ENCODE data around the gene SYTL1.

The SYTL1 gene

GRCh38 chr1:27348861-27349783, 7.3 kb downstream of the SYTL1 start:
- DNase-seq = peak; percentile 15

- DNase-seq = no peak
Observed at GRCh38 chr1:27349784-27350662, 8.2 kb downstream of the SYTL1 start.

GRCh38 chr1:27350663-27351540, 9.1 kb downstream of the SYTL1 start:
- no peak for DNase-seq

DNA sequence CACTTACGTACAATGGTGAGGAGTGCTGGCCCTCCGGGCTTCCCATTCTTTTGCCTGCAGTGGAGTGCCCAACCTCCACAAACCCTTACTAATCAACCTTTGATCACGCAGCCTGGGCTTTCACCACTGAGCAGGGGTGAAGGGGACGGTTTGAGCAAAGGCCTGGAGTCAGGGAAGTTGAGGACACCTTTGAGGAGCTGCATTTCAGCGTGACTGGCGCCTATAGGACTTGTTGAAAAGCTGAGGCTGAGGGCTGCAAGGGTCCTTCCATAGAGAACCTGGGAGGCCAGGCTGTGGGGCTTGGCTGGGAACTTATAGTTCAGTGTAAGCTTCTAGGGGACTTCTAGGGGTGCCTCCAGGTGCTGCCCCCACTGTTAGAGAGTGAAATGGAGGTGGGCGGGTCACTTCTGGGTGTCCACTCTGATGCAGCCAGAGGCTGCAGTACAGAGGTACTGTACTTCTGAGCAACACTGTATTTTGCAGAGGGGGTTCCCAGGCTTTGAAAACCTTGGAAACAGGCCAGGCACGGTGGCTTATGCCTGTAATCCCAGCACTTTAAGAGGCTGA, 9.8 kb downstream of the SYTL1 start:
- no peak for DNase-seq

DNA sequence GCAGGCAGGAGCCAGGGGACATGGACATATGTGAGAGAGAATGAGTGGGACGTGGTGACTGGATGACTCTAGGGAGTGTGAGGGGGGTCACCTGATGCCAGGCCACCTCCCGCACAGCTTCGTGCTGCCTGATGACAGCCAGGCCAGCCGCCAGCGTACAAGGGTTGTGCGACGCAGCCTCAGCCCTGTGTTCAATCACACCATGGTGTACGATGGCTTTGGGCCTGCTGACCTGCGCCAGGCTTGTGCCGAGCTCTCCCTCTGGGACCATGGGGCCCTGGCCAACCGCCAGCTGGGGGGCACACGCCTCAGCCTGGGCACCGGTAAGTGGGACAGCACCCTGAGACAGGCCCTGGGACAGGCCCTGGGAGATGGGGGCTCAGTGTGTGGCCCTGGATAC, 11.3 kb downstream of the SYTL1 start:
- DNase-seq = no peak

DNA sequence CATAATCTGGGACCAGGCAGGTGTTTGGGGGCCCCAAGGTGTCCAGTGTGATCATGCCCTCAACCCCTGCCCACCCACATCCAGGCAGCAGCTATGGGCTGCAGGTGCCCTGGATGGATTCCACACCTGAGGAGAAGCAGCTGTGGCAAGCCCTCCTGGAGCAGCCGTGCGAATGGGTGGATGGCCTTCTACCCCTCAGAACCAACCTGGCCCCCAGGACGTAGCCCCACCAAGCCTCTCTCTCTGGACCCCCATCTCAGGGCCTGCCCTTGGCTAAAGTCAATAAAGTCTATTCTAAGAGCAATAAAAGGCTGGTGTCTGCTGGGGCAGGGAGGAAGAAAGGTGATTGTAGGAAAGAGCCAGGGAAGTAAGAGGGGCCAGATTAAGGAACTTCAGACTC, 11.8 kb downstream of the SYTL1 start:
- no peak for DNase-seq

GRCh38 chr1:27355683-27356082, 13.9 kb downstream of the SYTL1 start:
- no peak for DNase-seq

GRCh38 chr1:27356277-27356618, 14.4 kb downstream of the SYTL1 start:
- peak; percentile 12 for DNase-seq

DNA sequence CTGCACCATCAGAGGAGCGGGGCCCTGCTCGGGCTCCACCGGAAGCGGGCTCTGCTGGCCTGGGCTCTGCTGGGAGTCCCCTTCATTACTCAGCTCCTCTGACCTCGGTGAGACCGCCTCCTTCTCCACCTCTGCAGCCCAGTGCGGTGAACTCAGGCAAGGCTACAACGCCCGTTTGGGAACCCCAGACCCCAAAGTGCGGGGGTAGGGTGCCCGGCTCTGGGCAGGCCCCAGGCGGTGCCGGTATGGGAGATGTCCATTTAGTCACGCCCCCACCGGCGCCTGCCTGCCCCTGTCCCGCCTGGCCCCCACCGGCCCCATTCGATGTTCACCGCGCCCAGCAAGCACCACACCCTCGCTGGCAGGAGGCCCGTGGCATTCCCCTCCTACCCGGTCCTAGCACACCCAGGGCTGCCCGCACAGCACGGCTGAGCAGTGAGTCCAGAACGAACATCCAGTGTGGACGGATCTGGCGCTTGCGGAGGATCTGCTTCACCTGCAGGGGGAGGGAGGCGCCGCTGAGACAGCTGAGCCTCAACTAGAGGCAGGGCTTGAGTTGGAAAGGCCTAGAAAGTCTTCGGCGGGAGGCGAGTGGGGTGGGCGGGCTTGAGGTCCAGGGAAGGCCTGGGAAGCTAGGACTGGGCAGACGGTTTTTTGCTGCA, 14.9 kb downstream of the SYTL1 start:
- peak; percentile 30 for DNase-seq

GRCh38 chr1:27357281-27358037, 15.6 kb downstream of the SYTL1 start:
- DNase-seq = peak; percentile 80

DNA sequence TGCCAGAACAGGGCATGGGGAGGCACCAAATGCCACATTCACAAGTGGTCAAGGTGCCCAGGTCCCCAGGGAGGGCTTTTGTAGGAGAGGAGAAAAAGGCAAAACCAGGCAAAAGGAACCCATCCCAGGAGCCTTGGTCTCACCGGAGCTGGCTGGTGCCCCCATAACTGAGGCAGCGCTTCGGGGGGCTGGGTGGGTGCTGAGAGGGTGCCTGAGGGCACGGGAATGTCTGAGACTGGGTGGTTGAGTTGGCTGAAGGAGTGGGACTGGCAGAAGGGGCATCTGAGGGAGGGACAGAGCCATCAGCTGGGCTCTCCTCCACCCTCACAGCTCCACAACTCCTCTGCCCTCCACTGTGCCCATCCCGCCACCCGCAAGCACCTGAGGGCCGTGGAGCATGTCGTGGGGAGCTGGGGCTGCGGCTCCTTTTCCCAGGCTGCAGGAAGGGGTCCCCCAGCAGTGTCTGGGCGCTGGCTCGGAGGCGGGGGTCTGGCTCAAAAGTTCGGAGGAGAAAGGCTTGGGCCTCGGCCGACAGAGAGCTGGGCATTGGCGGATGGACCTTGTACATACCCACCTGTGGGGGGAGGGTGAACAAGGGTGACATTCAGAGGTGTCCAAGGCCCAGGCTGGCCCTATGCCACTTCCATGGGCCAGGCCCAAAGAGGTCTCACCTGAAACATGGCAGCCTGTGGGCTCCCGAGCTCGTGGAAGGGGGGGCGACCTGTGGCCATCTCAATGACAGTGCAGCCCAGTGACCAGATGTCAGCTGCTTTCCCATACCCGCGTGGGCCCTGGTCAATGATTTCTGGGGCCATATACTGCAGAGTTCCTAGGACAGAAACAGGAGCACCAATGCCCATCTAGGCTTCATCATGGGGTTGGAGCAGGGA, 16.5 kb downstream of the SYTL1 start:
- no peak for DNase-seq

DNA sequence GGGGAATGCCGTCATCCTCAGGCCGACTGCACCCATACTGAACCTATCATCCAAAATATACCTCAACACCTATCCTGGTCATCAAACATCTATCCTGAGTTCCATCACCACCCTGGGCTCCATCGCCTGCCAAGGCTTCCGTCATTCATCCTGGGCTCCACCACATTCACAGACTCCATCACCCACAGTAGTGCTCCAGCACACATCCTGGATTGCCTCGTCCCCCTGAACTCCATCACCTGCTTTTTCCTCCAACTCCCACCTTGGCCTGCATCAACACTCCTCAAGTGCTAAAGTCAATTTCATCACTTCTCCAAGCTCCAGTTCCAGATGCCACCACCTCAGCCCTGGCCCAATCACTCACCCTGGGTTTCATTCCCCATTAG, 17.1 kb downstream of the SYTL1 start:
- no peak for DNase-seq

DNA sequence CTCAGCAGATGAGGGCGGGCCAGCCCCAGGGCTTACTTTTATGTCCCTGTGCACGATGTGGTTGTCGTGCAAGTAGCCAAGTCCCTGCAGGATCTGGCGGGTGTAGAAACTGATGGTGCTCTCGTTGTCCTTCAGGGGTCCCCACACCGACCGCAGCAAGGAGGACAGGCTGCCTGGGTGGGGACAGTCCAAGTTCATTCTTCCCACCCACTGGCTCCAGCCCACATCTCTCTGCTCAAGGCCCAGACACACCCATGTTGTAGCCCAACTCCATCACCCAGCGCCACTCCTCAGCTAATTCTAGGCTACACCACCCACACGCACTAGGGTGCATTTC, 18.0 kb downstream of the SYTL1 start:
- no peak for DNase-seq

DNA sequence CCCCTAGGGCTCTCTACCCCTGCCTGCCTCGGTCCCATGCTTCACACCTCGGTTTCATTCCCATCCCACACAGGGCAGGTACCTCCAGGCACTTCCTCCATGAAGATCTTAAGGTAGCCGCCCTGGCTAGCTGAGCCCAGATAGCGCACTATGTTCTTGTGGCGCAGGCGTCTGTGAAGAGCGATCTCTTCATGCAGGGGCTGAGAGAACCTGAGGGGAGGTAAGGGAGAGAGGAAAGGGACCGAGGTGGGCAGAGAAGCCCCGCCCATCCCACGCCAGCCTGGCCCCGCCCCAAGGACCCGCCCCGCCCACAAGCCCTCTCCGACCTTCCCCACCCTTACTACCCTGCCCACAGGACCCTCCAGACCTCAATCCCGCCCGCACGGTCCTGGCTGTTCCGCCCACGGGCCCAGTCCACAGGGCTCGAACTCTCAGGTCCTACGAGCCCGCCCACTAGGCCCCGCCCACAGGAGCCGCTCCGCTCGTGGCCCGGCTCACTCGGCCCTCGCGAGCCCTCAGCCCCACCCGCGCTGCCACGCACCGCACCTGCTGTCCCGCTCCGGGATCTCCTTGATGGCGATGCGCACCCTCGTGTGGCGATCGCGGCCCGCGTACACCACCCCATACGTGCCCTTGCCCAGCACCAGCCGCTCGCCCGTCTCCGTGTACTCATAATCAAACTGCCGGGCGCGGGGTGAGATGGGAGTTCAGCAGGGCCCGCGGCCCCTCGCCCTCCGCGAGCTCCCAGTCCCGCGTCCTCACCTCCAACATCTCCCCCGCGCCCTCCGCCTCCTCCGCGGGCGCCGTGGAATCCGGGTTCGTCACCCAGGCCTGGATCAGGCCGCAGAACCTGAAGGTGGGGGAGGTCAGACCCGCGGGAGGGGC, 18.6 kb downstream of the SYTL1 start:
- DNase-seq = peak; percentile 28

DNA sequence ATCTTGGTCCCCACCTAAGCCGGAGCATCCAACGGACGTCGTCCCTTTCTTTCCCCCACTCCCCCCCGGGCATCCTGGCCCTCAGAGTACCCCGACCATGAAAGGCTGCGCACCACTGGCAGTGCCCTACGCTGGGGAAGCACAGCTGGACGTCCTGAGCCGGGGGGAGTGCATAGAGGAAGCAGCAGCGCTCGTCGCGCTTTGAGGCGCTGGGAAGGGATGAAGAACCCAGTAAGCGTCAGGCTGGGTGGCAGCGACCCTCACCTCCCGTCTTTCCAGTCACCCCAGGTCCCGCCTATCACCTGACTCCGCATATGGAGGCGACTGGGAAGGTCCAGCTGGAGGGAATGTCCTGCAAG, 19.2 kb downstream of the SYTL1 start:
- no peak for DNase-seq

DNA sequence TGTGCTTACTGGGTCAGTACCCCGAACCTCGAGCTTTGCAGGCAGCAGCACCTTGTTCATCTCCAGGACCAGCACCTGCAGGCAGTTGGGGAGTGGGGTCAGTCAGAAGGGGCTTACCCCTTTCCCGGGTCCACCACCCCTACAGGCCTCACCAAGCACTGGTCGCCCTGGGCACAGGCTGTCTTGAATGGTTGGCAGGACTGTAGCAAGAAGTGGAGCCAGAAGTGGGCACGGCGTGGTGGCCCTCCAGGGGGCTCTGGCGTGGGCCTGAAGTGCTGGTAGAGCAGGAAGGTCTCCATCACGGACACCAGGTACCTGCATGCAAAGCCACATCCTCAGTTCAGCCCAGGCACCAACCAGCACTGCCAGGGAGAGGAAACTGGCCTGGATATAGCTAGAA, 19.7 kb downstream of the SYTL1 start:
- DNase-seq = no peak

DNA sequence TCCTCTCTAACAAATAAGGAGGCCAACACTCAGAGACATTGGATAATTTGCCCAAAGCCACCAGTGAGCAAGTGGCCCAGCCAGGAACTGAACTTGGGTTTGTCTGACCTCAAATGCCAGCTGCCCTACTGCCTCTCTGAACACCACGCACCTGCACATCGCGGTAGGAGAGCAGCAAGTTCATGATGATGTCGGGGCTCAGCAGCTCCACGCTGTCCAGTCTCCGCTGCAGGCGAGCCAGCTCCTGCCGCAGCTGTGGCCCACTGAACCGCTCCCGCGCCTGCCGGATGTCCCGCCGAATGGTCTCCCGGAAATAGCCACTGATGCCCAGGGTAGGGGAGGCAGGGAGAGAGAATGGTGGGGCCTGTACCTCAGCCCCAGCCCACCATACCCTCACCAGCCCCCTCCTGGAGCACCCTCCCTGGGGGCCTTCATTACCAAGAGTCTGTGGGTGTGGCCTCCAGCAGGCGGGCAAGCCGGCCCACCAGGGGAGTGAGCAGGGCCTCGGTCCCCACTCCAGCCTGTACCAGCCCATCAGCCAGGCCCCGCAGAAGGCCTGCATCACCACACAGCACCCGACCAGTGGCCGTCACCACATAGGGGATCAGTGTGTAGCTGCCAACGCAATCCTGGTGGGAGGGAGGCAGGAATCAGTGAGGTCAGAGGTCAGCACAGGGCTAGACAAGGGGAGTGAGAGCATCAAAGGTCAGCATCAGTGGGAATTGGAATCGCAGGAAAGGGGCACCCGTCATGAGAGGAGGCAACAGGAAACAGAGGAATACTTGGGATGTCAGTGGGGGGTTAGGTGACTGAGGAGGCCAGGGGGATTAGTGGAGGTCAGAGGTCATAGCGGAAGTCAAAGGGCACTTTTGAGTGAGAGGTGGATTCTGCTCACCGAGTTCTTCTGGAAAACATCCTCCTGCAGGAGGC, 22.2 kb downstream of the SYTL1 start:
- DNase-seq = no peak

- no peak for DNase-seq
Observed at GRCh38 chr1:27364696-27365371, 23.0 kb downstream of the SYTL1 start.
